GM12892 (cell line): ENCODE results near the gene ELN.
"Not testable (repeated sequence)": the region's sequence is repeated elsewhere in the genome, so short reads cannot be mapped to it uniquely, and the experiment has no call there.

Experiments used
- DNase-seq: peaks from one replicate; pipeline ENCODE4 v3.0.0; 2011; ENCODE audit not compliant: insufficient read length
- FAIRE-seq: peaks from 2 replicates; lab custom pipeline; 2011; peaks lifted over from hg19 to GRCh38; lab: Jason Lieb, UNC
- POLR2A ChIP-seq: IDR thresholded peaks from 2 replicates; pipeline ENCODE4 v1.6.1; 2011; ENCODE audit warnings: low read depth, low read length, control low read depth
- POLR2AphosphoS5 ChIP-seq: IDR thresholded peaks from 2 replicates; pipeline ENCODE4 v1.6.1; 2011; ENCODE audit warnings: low read depth, low read length, control low read depth
- TAF1 ChIP-seq: IDR thresholded peaks from 2 replicates; pipeline ENCODE4 v1.6.1; 2011; ENCODE audit warnings: low read depth, mild to moderate bottlenecking, control low read depth, low read length, borderline replicate concordance

Gene ELN

GRCh38 chr7:74003621-74004020 is 24.4 kb upstream of the ELN start:
- TF ChIP-seq POLR2A (no peak), TAF1 (no peak), POLR2AphosphoS5 (no peak)
- no peak for FAIRE-seq
- no peak for DNase-seq

- FAIRE-seq (no peak), DNase-seq (no peak)
- TF ChIP-seq TAF1 (no peak), POLR2AphosphoS5 (no peak), POLR2A (no peak)
Measured at GRCh38 chr7:74006032-74006431, 21.9 kb upstream of the ELN start.

- TF ChIP-seq TAF1 (no peak), POLR2AphosphoS5 (no peak), POLR2A (no peak)
- no peak for FAIRE-seq
Measured at GRCh38 chr7:74006451-74007241, 21.3 kb upstream of the ELN start.

GRCh38 chr7:74007242-74007567 is 20.8 kb upstream of the ELN start:
- FAIRE-seq (no peak), DNase-seq (no peak)
- TF ChIP-seq TAF1 (no peak), POLR2AphosphoS5 (no peak), POLR2A (no peak)

More at GRCh38 chr7:74006451-74007241, 21.3 kb upstream of the ELN start:
- no peak for DNase-seq

GRCh38 chr7:74008687-74009086 is 19.3 kb upstream of the ELN start:
- no peak for TF ChIP-seq POLR2AphosphoS5
- no peak for TF ChIP-seq POLR2A
- TF ChIP-seq TAF1 = no peak

GRCh38 chr7:74009719-74010118 is 18.3 kb upstream of the ELN start:
- TF ChIP-seq POLR2A (no peak), TAF1 (no peak), POLR2AphosphoS5 (no peak)
- FAIRE-seq (no peak), DNase-seq (no peak)

More at GRCh38 chr7:74008687-74009086, 19.3 kb upstream of the ELN start:
- DNase-seq (no peak), FAIRE-seq (no peak)

- FAIRE-seq = no peak
- no peak for TF ChIP-seq POLR2AphosphoS5
- no peak for TF ChIP-seq TAF1
- TF ChIP-seq POLR2A = no peak
- no peak for DNase-seq
Measured at GRCh38 chr7:74010407-74010806, 17.6 kb upstream of the ELN start.

GRCh38 chr7:74011421-74011820 is 16.6 kb upstream of the ELN start:
- not testable (repeated sequence) for DNase-seq, FAIRE-seq

- TF ChIP-seq POLR2AphosphoS5 = no peak
- no peak for TF ChIP-seq TAF1
- TF ChIP-seq POLR2A = no peak; the same call in 1 of the 2 replicates
- FAIRE-seq (peak; percentile 88), DNase-seq (peak; percentile 98)
Measured at GRCh38 chr7:74012842-74013249, 15.1 kb upstream of the ELN start.

GRCh38 chr7:74013539-74014272 is 14.3 kb upstream of the ELN start:
- TF ChIP-seq POLR2AphosphoS5 = no peak
- no peak for TF ChIP-seq TAF1
- TF ChIP-seq POLR2A = no peak
- FAIRE-seq = no peak
- no peak for DNase-seq

GRCh38 chr7:74014931-74015330 is 13.0 kb upstream of the ELN start:
- FAIRE-seq (no peak), DNase-seq (no peak)
- no peak for TF ChIP-seq TAF1
- no peak for TF ChIP-seq POLR2AphosphoS5
- TF ChIP-seq POLR2A = no peak

GRCh38 chr7:74015670-74016069 is 12.3 kb upstream of the ELN start:
- FAIRE-seq = no peak
- DNase-seq = no peak
- TF ChIP-seq TAF1 = no peak
- TF ChIP-seq POLR2A = no peak
- TF ChIP-seq POLR2AphosphoS5 = no peak
